Activated CD8-positive, alpha-beta T cell treated with anti-CD3 and anti-CD28 coated beads for 36 hours (primary cell): ENCODE data around the gene DCXR. TPM values are rescaled to one million over a fixed set of nuclear protein-coding genes. Genes with fewer than 3 reads are reported as not detected.

Experiments used
- ATAC-seq: fragments of 200-7000 bp; cut with Tn5 transposase; one replicate; pipeline ENCODE4 v1.10.0; 2021; ENCODE audit warnings: mild to moderate bottlenecking, moderate library complexity
- CTCF ChIA-PET: fragments of 350-600 bp; sonication (Branson Sonifier 250); formaldehyde crosslinking; loops from one replicate; lab custom pipeline; 2021; ENCODE audit warnings: antibody characterized with exemption; lab: Charles Lee
- POLR2A ChIA-PET: fragments of 350-600 bp; sonication (Branson Sonifier 250); formaldehyde crosslinking; loops from one replicate; lab custom pipeline; 2021; ENCODE audit warnings: antibody characterized with exemption; lab: Charles Lee
- DNase-seq: peaks from one replicate; pipeline ENCODE4 v3.0.0-alpha.2; 2020
- H3K27ac Mint-ChIP-seq: one replicate; pipeline ENCODE4 v1.8.0; 2021; ENCODE audit warnings: mild to moderate bottlenecking, mixed read lengths
- H3K27me3 Mint-ChIP-seq: one replicate; pipeline ENCODE4 v1.8.0; 2021; ENCODE audit warnings: mixed read lengths
- H3K36me3 Mint-ChIP-seq: one replicate; pipeline ENCODE4 v1.8.0; 2021; ENCODE audit warnings: low read depth, mixed read lengths
- H3K4me1 Mint-ChIP-seq: one replicate; pipeline ENCODE4 v1.8.0; 2021; ENCODE audit warnings: low read depth, mixed read lengths
- H3K4me3 Mint-ChIP-seq: one replicate; pipeline ENCODE4 v1.8.0; 2021; ENCODE audit warnings: mild to moderate bottlenecking, moderate library complexity, mixed read lengths
- H3K9me3 Mint-ChIP-seq: one replicate; pipeline ENCODE4 v1.8.0; 2021; ENCODE audit warnings: mixed read lengths
- CTCF ChIP-seq: fragments of 200-600 bp; IDR thresholded peaks from one replicate; pipeline ENCODE4 v1.8.0; 2022; ENCODE audit warnings: antibody characterized with exemption, mild to moderate bottlenecking
- intact Hi-C: fragments of 100-400 bp; cut with micrococcal nuclease; formaldehyde crosslinking; loops from one replicate; pipeline ENCODE4 v1.10.0; 2022
- total RNA-seq, 2 experiments: library from RNA; stranded (reverse); gene quantifications; one replicate each; pipeline ENCODE4 v1.2.3, GENCODE V29; 2021

Gene DCXR
- total RNA-seq, 2 experiments from 2014 or later, result 99.2 to 101 TPM

DNA sequence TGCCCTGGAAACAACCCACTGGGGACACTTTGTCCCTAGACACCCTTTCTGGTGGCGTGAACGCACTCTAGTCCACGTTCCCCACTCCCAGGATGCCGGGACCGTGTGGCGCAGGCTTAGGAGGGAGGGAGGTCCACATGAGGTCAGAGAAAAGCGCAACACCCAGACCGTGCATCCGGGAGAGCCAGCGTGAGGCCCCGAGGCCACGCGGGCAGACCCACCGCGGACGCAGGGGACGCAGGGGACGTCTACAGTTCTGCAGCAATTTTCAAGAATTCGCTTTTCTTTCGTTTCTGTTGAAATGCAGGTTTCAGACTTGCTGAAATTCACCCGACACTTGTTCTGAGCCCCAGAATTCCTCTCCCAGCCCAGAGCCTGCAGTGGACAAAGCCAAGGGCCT is 9.4 kb upstream of the DCXR start:
- no peak overlapping the region for H3K27ac Mint-ChIP-seq
- no peaks in the 10 kb centered on the region for H3K36me3 Mint-ChIP-seq
- no peak for TF ChIP-seq CTCF
- DNase-seq (no peak), ATAC-seq (no peak)
- intact Hi-C loops, result no loop called here
- no peaks in the 10 kb centered on the region for H3K27me3 Mint-ChIP-seq
- ChIA-PET POLR2A (no interaction called here), CTCF (no interaction called here)
- peaks cover 12% of the 10 kb centered on the region for H3K4me1 Mint-ChIP-seq
- no peaks in the 10 kb centered on the region for H3K9me3 Mint-ChIP-seq
- no peak overlapping the region for H3K4me3 Mint-ChIP-seq

GRCh38 chr17:82045936-82046484 is 8.5 kb upstream of the DCXR start:
- ATAC-seq, result no peak
- ChIA-PET POLR2A (no interaction called here), CTCF (no interaction called here)
- Mint-ChIP-seq H3K36me3 (no peaks in the 10 kb centered on the region), H3K27me3 (no peaks in the 10 kb centered on the region), H3K4me3 (no peak overlapping the region), H3K27ac (no peak overlapping the region), H3K4me1 (peaks cover 12% of the 10 kb centered on the region), H3K9me3 (no peaks in the 10 kb centered on the region)
- intact Hi-C loops, result no loop called here
- DNase-seq, result no peak
- no peak for TF ChIP-seq CTCF

GRCh38 chr17:82043507-82043906 is 6.0 kb upstream of the DCXR start:
- ChIA-PET CTCF (interaction anchor here (1.8 kb wide), 1 partner anchor 15 kb away, joined by 6 read pairs; no protein-coding TSS in a partner anchor), POLR2A (interaction anchor here (1.8 kb wide), 1 partner anchor 16 kb away, joined by 4 read pairs; no protein-coding TSS in a partner anchor)
- H3K4me3 Mint-ChIP-seq, result no peak overlapping the region
- DNase-seq (no peak), ATAC-seq (no peak)
- intact Hi-C loops, result no loop called here
- H3K27me3 Mint-ChIP-seq, result no peaks in the 10 kb centered on the region
- H3K36me3 Mint-ChIP-seq, result no peaks in the 10 kb centered on the region
- H3K4me1 Mint-ChIP-seq, result peaks cover 7% of the 10 kb centered on the region
- TF ChIP-seq CTCF, result no peak
- H3K9me3 Mint-ChIP-seq, result no peaks in the 10 kb centered on the region
- H3K27ac Mint-ChIP-seq, result no peak overlapping the region

GRCh38 chr17:82042649-82043048 is 5.2 kb upstream of the DCXR start:
- no peak for DNase-seq
- intact Hi-C loops, result no loop called here
- no peak for ATAC-seq
- ChIA-PET CTCF (interaction anchor here (1.8 kb wide), 1 partner anchor 14 kb away, joined by 6 read pairs; no protein-coding TSS in a partner anchor), POLR2A (interaction anchor here (1.8 kb wide), 1 partner anchor 17 kb away, joined by 4 read pairs; no protein-coding TSS in a partner anchor)
- Mint-ChIP-seq H3K27ac (no peak overlapping the region), H3K4me3 (no peak overlapping the region), H3K4me1 (peaks cover 12% of the 10 kb centered on the region), H3K36me3 (no peaks in the 10 kb centered on the region), H3K9me3 (no peaks in the 10 kb centered on the region), H3K27me3 (no peaks in the 10 kb centered on the region)
- no peak for TF ChIP-seq CTCF

DNA sequence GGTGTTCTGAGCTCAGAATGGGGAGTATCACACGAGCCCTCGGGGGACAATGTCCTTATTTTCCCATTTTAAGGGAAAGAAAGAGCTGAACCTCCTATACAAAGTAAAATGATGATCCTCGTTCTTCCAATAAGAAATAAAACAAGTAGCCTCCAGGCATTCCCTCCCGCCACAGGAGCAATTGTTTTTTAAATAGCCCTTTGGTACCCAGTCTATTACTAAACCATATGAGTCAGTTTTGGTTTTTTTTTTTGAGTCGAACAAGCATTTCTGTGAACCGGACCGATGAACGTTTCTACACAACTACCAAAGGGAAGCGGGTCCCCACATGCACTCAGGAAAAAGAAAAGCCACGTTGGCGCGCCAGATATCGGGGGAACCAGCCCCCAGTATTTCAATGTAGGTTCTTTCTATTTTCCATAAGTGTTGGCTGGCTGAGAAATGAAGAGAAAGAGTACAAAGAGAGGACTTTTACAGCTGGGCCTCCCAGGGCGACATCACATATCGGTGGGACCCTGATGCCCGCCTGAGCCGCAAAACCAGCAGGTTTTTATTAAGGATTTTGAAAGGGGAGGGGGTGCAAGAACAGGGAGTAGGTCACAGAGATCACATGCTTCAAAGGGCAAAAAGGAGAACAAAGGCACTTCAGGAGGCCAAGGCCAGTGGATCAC is 3.8 kb upstream of the DCXR start:
- no peak for DNase-seq
- no peak for TF ChIP-seq CTCF
- ChIA-PET POLR2A (interaction anchor here (1.3 kb wide), 1 partner anchor 24 kb away, joined by 4 read pairs; no protein-coding TSS in a partner anchor), CTCF (interaction anchor here (1.1 to 1.6 kb wide), 2 partner anchors 11 to 12 kb away, joined by 3 to 4 read pairs; no protein-coding TSS in a partner anchor)
- Mint-ChIP-seq H3K36me3 (no peaks in the 10 kb centered on the region), H3K27ac (no peak overlapping the region), H3K4me3 (no peak overlapping the region), H3K9me3 (no peaks in the 10 kb centered on the region), H3K4me1 (peaks cover 12% of the 10 kb centered on the region), H3K27me3 (no peaks in the 10 kb centered on the region)
- ATAC-seq, result no peak
- intact Hi-C loops, result no loop called here
